ENCODE results near the gene CXXC5.

CXXC5 gene

GRCh38 chr5:139733010-139733688 is 85.0 kb downstream of the CXXC5 start:
- Histone ChIP-seq H3K4me3 (no peak overlapping the region), H3K27me3 (no peaks in the 10 kb centered on the region), H3K27ac (no peak overlapping the region), H3K9me3 (no peaks in the 10 kb centered on the region), H3K4me1 (no peaks in the 10 kb centered on the region), H3K36me3 (no peaks in the 10 kb centered on the region)
- no peak for TF ChIP-seq CTCF (IDR thresholded peaks at IDR 0.05)
- intact Hi-C loops (cut with DNase I; ENCODE audit: low total_unique reads) = no loop called here
- no peak for DNase-seq
